GM12878 (cell line): ENCODE results near the gene CHRDL1. TPM values are rescaled to one million over a fixed set of nuclear protein-coding genes. Genes with fewer than 3 reads are reported as not detected.

Source experiments
- ATAC-seq: fragments of 200-7000 bp; cut with Tn5 transposase; 3 replicates; pipeline ENCODE4 v1.9.1; 2020; ENCODE audit warnings: mild to moderate bottlenecking, moderate library complexity
- BruUV-seq: library from RNA; stranded (reverse); fragments of 400-500 nt; replicated peaks from 2 replicates; lab custom pipeline; 2021; lab: Mats Ljungman, UMichigan
- CTCF ChIA-PET: fragments of 300-600 bp; sonication (Branson Sonifier 250); formaldehyde crosslinking; extraction: SDS; loops from one replicate; lab custom pipeline; 2021; ENCODE audit warnings: inconsistent platforms; lab: Yijun Ruan, JAX
- POLR2A ChIA-PET: fragments of 350-600 bp; formaldehyde crosslinking; extraction: SDS; loops from one replicate; lab custom pipeline; 2021; ENCODE audit warnings: inconsistent platforms; lab: Charles Lee
- RAD21 ChIA-PET: fragments of 300-600 bp; sonication (Branson Sonifier 250); formaldehyde crosslinking; loops from one replicate; lab custom pipeline; 2023; ENCODE audit warnings: antibody characterized with exemption; ENCODE audit not compliant: unreplicated experiment; lab: Charles Lee
- SMC1A ChIA-PET: fragments of 300-600 bp; sonication (Branson Sonifier 250); formaldehyde crosslinking; loops from one replicate; lab custom pipeline; 2023; ENCODE audit not compliant: unreplicated experiment, uncharacterized antibody; lab: Charles Lee
- DNase-seq: peaks from one replicate; pipeline ENCODE4 v3.0.0-alpha.2; 2011; ENCODE audit warnings: low read depth, low spot score
- FAIRE-seq: peaks from 3 replicates; lab custom pipeline; 2011; peaks lifted over from hg19 to GRCh38; lab: Jason Lieb, UNC
- H2AFZ ChIP-seq: 2 replicates; pipeline ENCODE4 v1.6.0; 2011; ENCODE audit warnings: low read depth, low read length, control low read depth; ENCODE audit not compliant: control insufficient read depth
- H3K27ac ChIP-seq: 2 replicates; pipeline ENCODE4 v1.5.1; 2011; ENCODE audit warnings: control low read depth; ENCODE audit not compliant: control insufficient read depth, insufficient read depth
- H3K27me3 ChIP-seq, 2 experiments: replicated peaks in 1 of 2; 2 replicates each; pipeline versions ENCODE4 v1.6.0 to v1.6.1; 2011; ENCODE audit warnings: low read length in 1 of 2; ENCODE audit not compliant: control insufficient read depth in 2 of 2, insufficient read depth in 2 of 2
- H3K36me3 ChIP-seq, 2 experiments: 2 replicates each; pipeline ENCODE4 v1.5.1; 2011; ENCODE audit warnings: low read length in 1 of 2; ENCODE audit not compliant: control insufficient read depth in 2 of 2, insufficient read depth in 2 of 2
- H3K4me1 ChIP-seq: 2 replicates; pipeline ENCODE4 v1.6.1; 2011; ENCODE audit warnings: mild to moderate bottlenecking, low read length, moderate library complexity, mixed read lengths; ENCODE audit not compliant: control insufficient read depth, insufficient read depth
- H3K4me2 ChIP-seq: 2 replicates; pipeline ENCODE4 v1.6.0; 2011; ENCODE audit warnings: control low read depth; ENCODE audit not compliant: control insufficient read depth, insufficient read depth
- H3K4me3 ChIP-seq: fragments of 200-600 bp; sonication (generic); 2 replicates; pipeline ENCODE4 v1.5.1; 2016
- H3K79me2 ChIP-seq: 2 replicates; pipeline ENCODE4 v1.6.0; 2011; ENCODE audit warnings: low read length; ENCODE audit not compliant: control insufficient read depth, insufficient read depth
- H3K9ac ChIP-seq: 2 replicates; pipeline ENCODE4 v1.8.0; 2011; ENCODE audit warnings: low read length, control low read depth, mixed read lengths; ENCODE audit not compliant: control insufficient read depth, insufficient read depth
- H3K9me3 ChIP-seq: replicated peaks from 3 replicates; pipeline ENCODE4 v1.5.1; 2011; ENCODE audit warnings: mild to moderate bottlenecking, low read length; ENCODE audit not compliant: control insufficient read depth, insufficient read depth
- H4K20me1 ChIP-seq: 2 replicates; pipeline ENCODE4 v1.6.0; 2011; ENCODE audit not compliant: control insufficient read depth, insufficient read depth
- HDGF ChIP-seq: fragments of 450-650 bp; IDR thresholded peaks from 2 replicates; pipeline ENCODE4 v1.6.1; 2016; ENCODE audit warnings: antibody characterized with exemption
- IKZF1 ChIP-seq: fragments of 450-650 bp; conservative IDR thresholded peaks from 2 replicates; pipeline ENCODE4 v1.6.1; 2017; ENCODE audit warnings: antibody characterized with exemption, mild to moderate bottlenecking
- NFXL1 ChIP-seq: fragments of 450-650 bp; IDR thresholded peaks from 2 replicates; pipeline ENCODE4 v1.6.1; 2017; ENCODE audit warnings: antibody characterized with exemption, mild to moderate bottlenecking, borderline replicate concordance
- NR2C2 ChIP-seq: IDR thresholded peaks from 2 replicates; pipeline ENCODE4 v1.6.1; 2011; ENCODE audit warnings: borderline replicate concordance, low read depth; ENCODE audit not compliant: control insufficient read depth, insufficient read length
- SIX5 ChIP-seq: IDR thresholded peaks from 2 replicates; pipeline ENCODE4 v1.6.1; 2011; ENCODE audit warnings: mild to moderate bottlenecking, low read depth, low read length, moderate library complexity; ENCODE audit not compliant: severe bottlenecking
- WGBS: methylation state at CpG from one replicate; pipeline ENCODE4 v1.1.6; 2016; ENCODE audit warnings: low lambda C conversion rate; ENCODE audit not compliant: insufficient replicate concordance, insufficient coverage; ENCODE audit errors: missing lambda C conversion rate; 5-methylcytosine and 5-hydroxymethylcytosine counted together
- in situ Hi-C: fragments of 300-500 bp; cut with MboI; formaldehyde crosslinking; loops from 9 replicates; pipeline ENCODE4 v1.14.3; 2018; ENCODE audit warnings: mixed read lengths
- intact Hi-C: fragments of 100-400 bp; cut with micrococcal nuclease; formaldehyde crosslinking; loops from one replicate; pipeline ENCODE4 v1.14.2; 2022; ENCODE audit not compliant: unreplicated experiment
- polyA plus RNA-seq, 11 experiments: library from polyadenylated mRNA; depleted of rRNA in 4 of 11; unstranded in 6 of 11; stranded (reverse) in 5 of 11; fragments of >200 nt; fragmentation: Nextera tagmentation in 4 of 11; fragmentation: Illumina TruSeq in 1 of 11; extraction: Ambion mirVana in 4 of 11; extraction: Trizol in 1 of 11; gene quantifications; 1 replicate in 1 of 11; 2 replicates in 10 of 11; pipeline versions ENCODE4 v1.2.1 to v1.2.3, GENCODE V29; 2011 to 2016; ENCODE audit warnings: inconsistent platforms in 2 of 11, missing spikeins in 2 of 11, low read depth in 1 of 11
- total RNA-seq, 4 experiments: library from RNA; depleted of rRNA in 3 of 4; stranded (reverse); fragments of >200 nt in 3 of 4; fragmentation: Illumina TruSeq in 1 of 4; extraction: Trizol in 1 of 4; gene quantifications; 2 replicates each; pipeline versions ENCODE4 v1.2.1 to v1.2.3, GENCODE V29; 2013 to 2021
- TF ChIP-seq, protein P1 (sequence below): IDR thresholded peaks from 2 replicates; pipeline ENCODE4 v1.6.1; 2012; ENCODE audit warnings: low read depth, low read length, improper control_type of control experiment
- TF ChIP-seq, protein P2 (sequence below): fragments of 450-650 bp; IDR thresholded peaks from 2 replicates; pipeline ENCODE4 v1.6.1; 2018; ENCODE audit warnings: borderline replicate concordance, mild to moderate bottlenecking; ENCODE audit not compliant: partially characterized antibody
- TF ChIP-seq, protein P3 (sequence below): fragments of 450-650 bp; IDR thresholded peaks from 2 replicates; pipeline ENCODE4 v1.6.1; 2017; ENCODE audit warnings: antibody characterized with exemption, mild to moderate bottlenecking, moderate library complexity
- TF ChIP-seq, protein P4 (sequence below): fragments of 150-350 bp; IDR thresholded peaks from 2 replicates; pipeline ENCODE4 v1.6.1; 2016; ENCODE audit warnings: low read depth, low read length

Gene CHRDL1
- total and polyA plus RNA-seq, 10 of the 15 experiments (the other 5 are each of a cell fraction or from before 2014, with no cell fraction given) = 0.05 to 0.47 (median 0.25) TPM

DNA sequence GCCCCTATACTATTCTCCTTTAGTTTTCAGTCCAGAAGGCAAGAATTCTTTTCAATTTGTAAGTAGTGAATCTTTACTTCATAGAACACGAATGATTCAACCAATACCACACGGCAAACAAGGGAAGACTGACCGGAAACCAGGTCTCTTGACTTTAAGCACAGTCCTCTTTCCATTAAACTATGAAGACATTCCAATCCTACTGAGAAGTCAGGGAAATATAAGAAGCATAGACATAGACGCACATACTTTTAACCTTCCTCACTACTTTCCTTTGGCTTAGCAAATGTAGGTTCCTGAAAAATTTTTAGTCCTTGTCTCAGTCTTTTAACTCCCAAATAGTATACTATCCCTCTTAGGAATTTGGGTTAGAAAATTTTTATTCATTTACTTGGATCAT is 9.1 kb downstream of the CHRDL1 start:
- Histone ChIP-seq H3K27me3 (no peaks in the 10 kb centered on the region; a peak in 2 of 4 replicates), H3K4me2 (no peak overlapping the region), H3K9ac (no peak overlapping the region), H4K20me1 (no peaks in the 10 kb centered on the region), H3K36me3 (no peaks in the 10 kb centered on the region), H3K9me3 (no peaks in the 10 kb centered on the region), H3K4me3 (no peak overlapping the region), H3K4me1 (no peaks in the 10 kb centered on the region), H2AFZ (no peak overlapping the region), H3K27ac (no peak overlapping the region), H3K79me2 (no peaks in the 10 kb centered on the region)
- no peak for FAIRE-seq
- 32% methylated on average over 4 of the region's 4 CpGs for WGBS
- ChIA-PET RAD21 (no interaction called here), CTCF (no interaction called here), POLR2A (no interaction called here), SMC1A (no interaction called here)
- in situ Hi-C loops (no loop called here), intact Hi-C loops (no loop called here)
- no TSS peak for BruUV-seq
- DNase-seq = no peak
- ATAC-seq = no peak
- TF ChIP-seq SIX5 (no peak), NR2C2 (no peak), NFXL1 (no peak), IKZF1 (no peak), HDGF (no peak)
- TF ChIP-seq, protein P1, sequence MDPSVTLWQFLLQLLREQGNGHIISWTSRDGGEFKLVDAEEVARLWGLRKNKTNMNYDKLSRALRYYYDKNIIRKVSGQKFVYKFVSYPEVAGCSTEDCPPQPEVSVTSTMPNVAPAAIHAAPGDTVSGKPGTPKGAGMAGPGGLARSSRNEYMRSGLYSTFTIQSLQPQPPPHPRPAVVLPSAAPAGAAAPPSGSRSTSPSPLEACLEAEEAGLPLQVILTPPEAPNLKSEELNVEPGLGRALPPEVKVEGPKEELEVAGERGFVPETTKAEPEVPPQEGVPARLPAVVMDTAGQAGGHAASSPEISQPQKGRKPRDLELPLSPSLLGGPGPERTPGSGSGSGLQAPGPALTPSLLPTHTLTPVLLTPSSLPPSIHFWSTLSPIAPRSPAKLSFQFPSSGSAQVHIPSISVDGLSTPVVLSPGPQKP = no peak
- TF ChIP-seq, protein P2, sequence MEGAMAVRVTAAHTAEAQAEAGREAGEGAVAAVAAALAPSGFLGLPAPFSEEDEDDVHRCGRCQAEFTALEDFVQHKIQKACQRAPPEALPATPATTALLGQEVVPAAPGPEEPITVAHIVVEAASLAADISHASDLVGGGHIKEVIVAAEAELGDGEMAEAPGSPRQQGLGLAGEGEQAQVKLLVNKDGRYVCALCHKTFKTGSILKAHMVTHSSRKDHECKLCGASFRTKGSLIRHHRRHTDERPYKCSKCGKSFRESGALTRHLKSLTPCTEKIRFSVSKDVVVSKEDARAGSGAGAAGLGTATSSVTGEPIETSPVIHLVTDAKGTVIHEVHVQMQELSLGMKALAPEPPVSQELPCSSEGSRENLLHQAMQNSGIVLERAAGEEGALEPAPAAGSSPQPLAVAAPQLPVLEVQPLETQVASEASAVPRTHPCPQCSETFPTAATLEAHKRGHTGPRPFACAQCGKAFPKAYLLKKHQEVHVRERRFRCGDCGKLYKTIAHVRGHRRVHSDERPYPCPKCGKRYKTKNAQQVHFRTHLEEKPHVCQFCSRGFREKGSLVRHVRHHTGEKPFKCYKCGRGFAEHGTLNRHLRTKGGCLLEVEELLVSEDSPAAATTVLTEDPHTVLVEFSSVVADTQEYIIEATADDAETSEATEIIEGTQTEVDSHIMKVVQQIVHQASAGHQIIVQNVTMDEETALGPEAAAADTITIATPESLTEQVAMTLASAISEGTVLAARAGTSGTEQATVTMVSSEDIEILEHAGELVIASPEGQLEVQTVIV = no peak
- TF ChIP-seq, protein P3, sequence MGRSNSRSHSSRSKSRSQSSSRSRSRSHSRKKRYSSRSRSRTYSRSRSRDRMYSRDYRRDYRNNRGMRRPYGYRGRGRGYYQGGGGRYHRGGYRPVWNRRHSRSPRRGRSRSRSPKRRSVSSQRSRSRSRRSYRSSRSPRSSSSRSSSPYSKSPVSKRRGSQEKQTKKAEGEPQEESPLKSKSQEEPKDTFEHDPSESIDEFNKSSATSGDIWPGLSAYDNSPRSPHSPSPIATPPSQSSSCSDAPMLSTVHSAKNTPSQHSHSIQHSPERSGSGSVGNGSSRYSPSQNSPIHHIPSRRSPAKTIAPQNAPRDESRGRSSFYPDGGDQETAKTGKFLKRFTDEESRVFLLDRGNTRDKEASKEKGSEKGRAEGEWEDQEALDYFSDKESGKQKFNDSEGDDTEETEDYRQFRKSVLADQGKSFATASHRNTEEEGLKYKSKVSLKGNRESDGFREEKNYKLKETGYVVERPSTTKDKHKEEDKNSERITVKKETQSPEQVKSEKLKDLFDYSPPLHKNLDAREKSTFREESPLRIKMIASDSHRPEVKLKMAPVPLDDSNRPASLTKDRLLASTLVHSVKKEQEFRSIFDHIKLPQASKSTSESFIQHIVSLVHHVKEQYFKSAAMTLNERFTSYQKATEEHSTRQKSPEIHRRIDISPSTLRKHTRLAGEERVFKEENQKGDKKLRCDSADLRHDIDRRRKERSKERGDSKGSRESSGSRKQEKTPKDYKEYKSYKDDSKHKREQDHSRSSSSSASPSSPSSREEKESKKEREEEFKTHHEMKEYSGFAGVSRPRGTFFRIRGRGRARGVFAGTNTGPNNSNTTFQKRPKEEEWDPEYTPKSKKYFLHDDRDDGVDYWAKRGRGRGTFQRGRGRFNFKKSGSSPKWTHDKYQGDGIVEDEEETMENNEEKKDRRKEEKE = no peak
- TF ChIP-seq, protein P4, sequence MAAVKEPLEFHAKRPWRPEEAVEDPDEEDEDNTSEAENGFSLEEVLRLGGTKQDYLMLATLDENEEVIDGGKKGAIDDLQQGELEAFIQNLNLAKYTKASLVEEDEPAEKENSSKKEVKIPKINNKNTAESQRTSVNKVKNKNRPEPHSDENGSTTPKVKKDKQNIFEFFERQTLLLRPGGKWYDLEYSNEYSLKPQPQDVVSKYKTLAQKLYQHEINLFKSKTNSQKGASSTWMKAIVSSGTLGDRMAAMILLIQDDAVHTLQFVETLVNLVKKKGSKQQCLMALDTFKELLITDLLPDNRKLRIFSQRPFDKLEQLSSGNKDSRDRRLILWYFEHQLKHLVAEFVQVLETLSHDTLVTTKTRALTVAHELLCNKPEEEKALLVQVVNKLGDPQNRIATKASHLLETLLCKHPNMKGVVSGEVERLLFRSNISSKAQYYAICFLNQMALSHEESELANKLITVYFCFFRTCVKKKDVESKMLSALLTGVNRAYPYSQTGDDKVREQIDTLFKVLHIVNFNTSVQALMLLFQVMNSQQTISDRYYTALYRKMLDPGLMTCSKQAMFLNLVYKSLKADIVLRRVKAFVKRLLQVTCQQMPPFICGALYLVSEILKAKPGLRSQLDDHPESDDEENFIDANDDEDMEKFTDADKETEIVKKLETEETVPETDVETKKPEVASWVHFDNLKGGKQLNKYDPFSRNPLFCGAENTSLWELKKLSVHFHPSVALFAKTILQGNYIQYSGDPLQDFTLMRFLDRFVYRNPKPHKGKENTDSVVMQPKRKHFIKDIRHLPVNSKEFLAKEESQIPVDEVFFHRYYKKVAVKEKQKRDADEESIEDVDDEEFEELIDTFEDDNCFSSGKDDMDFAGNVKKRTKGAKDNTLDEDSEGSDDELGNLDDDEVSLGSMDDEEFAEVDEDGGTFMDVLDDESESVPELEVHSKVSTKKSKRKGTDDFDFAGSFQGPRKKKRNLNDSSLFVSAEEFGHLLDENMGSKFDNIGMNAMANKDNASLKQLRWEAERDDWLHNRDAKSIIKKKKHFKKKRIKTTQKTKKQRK = no peak
